A549 (cell line): ENCODE results near the gene STX19. TPM values are rescaled to one million over a fixed set of nuclear protein-coding genes. Genes with fewer than 3 reads are reported as not detected.

Experiments used
- ATAC-seq, 2 experiments: fragments of 200-7000 bp in 1 of 2; fragments of >200 bp in 1 of 2; cut with Nextera tagmentation in 1 of 2; cut with Tn5 transposase in 1 of 2; 3 replicates each; pipeline versions ENCODE4 v1.8.0 to v1.9.1; 2018 to 2020; ENCODE audit warnings: mild to moderate bottlenecking in 1 of 2, moderate library complexity in 1 of 2
- CTCF ChIA-PET: fragments of 300-600 bp; sonication (Branson Sonifier 250); formaldehyde crosslinking; extraction: SDS; loops from one replicate; lab custom pipeline; 2021; ENCODE audit warnings: antibody characterized with exemption, inconsistent platforms; lab: Yijun Ruan, JAX
- POLR2A ChIA-PET: fragments of 350-600 bp; formaldehyde crosslinking; extraction: SDS; loops from one replicate; lab custom pipeline; 2021; ENCODE audit warnings: antibody characterized with exemption, inconsistent platforms; lab: Yijun Ruan, JAX
- DNase-seq, 2 experiments: peaks; one replicate each; pipeline versions ENCODE4 v3.0.0 to v3.0.0-alpha.2; 2011 to 2016; ENCODE audit warnings: low read depth in 1 of 2, low spot score in 1 of 2
- FAIRE-seq: peaks from 2 replicates; lab custom pipeline; 2011; peaks lifted over from hg19 to GRCh38; lab: Jason Lieb, UNC
- H3K27ac ChIP-seq, 2 experiments: fragments of >200 bp; sonication (Bioruptor Twin); formaldehyde crosslinking; 3 replicates each; pipeline ENCODE4 v1.5.1; 2016 to 2017
- H3K4me1 ChIP-seq: fragments of >200 bp; sonication (Bioruptor Twin); formaldehyde crosslinking; 3 replicates; pipeline ENCODE4 v1.6.1; 2016
- H3K4me2 ChIP-seq: fragments of >200 bp; sonication (Bioruptor Twin); formaldehyde crosslinking; 3 replicates; pipeline ENCODE4 v1.6.1; 2016
- H3K4me3 ChIP-seq: fragments of >200 bp; sonication (Bioruptor Twin); formaldehyde crosslinking; 3 replicates; pipeline ENCODE4 v1.5.1; 2016
- H3K9me3 ChIP-seq: fragments of >200 bp; sonication (Bioruptor Twin); formaldehyde crosslinking; 3 replicates; pipeline ENCODE4 v1.6.1; 2016
- BHLHE40 ChIP-seq: IDR thresholded peaks from 2 replicates; pipeline ENCODE4 v1.6.1; 2012; ENCODE audit warnings: low read depth, low read length, inconsistent platforms
- CBX8 ChIP-seq: fragments of 200-600 bp; sonication (generic); IDR thresholded peaks from 2 replicates; pipeline ENCODE4 v1.6.1; 2016
- CHD4 ChIP-seq: fragments of 200-600 bp; sonication (generic); IDR thresholded peaks from 2 replicates; pipeline ENCODE4 v1.6.1; 2016; ENCODE audit warnings: antibody characterized with exemption, mild to moderate bottlenecking, borderline replicate concordance
- ELK1 ChIP-seq: fragments of 150-350 bp; IDR thresholded peaks from 2 replicates; pipeline ENCODE4 v1.6.1; 2014; ENCODE audit warnings: low read depth, mild to moderate bottlenecking, low read length
- EP300 ChIP-seq, 2 experiments: fragments of >200 bp; sonication (Bioruptor Twin); formaldehyde crosslinking; IDR thresholded peaks; 2 replicates in 1 of 2; 3 replicates in 1 of 2; pipeline ENCODE4 v1.6.1; 2016 to 2017
- ESRRA ChIP-seq: fragments of 150-350 bp; IDR thresholded peaks from 2 replicates; pipeline ENCODE4 v1.6.1; 2014; ENCODE audit warnings: mild to moderate bottlenecking, low read length, borderline replicate concordance
- FOSB ChIP-seq: fragments of 250-450 bp; sonication (Bioruptor Pico); IDR thresholded peaks from 2 replicates; pipeline ENCODE4 v1.5.0; 2020; ENCODE audit warnings: mild to moderate bottlenecking, moderate library complexity
- HOXA7 ChIP-seq: fragments of 250-450 bp; sonication (Bioruptor Pico); IDR thresholded peaks from 2 replicates; pipeline ENCODE4 v1.5.0; 2020; ENCODE audit warnings: mild to moderate bottlenecking, moderate library complexity
- JUN ChIP-seq, 2 experiments: fragments of >200 bp; sonication (Bioruptor Twin); formaldehyde crosslinking; IDR thresholded peaks; 2 replicates in 1 of 2; 3 replicates in 1 of 2; pipeline ENCODE4 v1.6.1; 2016 to 2017
- JUNB ChIP-seq: fragments of >200 bp; sonication (Bioruptor Twin); formaldehyde crosslinking; IDR thresholded peaks from 2 replicates; pipeline ENCODE4 v1.6.1; 2016
- KDM1A ChIP-seq: fragments of 200-600 bp; sonication (generic); IDR thresholded peaks from 2 replicates; pipeline ENCODE4 v1.6.1; 2016; ENCODE audit warnings: low read depth, mild to moderate bottlenecking
- KDM5A ChIP-seq: fragments of 200-600 bp; sonication (generic); IDR thresholded peaks from 2 replicates; pipeline ENCODE4 v1.6.1; 2016; ENCODE audit warnings: antibody characterized with exemption, mild to moderate bottlenecking
- NFE2L2 ChIP-seq: fragments of 150-350 bp; conservative IDR thresholded peaks from 2 replicates; pipeline ENCODE4 v1.6.1; 2014; ENCODE audit warnings: low read length
- NPAS2 ChIP-seq: fragments of 250-450 bp; sonication (Bioruptor Pico); IDR thresholded peaks from 2 replicates; pipeline ENCODE4 v1.8.0; 2022; ENCODE audit warnings: mild to moderate bottlenecking, moderate library complexity, borderline replicate concordance
- NR3C1 ChIP-seq: fragments of >200 bp; sonication (Bioruptor Twin); formaldehyde crosslinking; IDR thresholded peaks from 3 replicates; pipeline ENCODE4 v1.6.1; 2017
- PHF8 ChIP-seq: fragments of 200-600 bp; sonication (generic); IDR thresholded peaks from 2 replicates; pipeline ENCODE4 v1.6.1; 2016; ENCODE audit warnings: low read depth, mild to moderate bottlenecking, antibody characterized with exemption, moderate library complexity, borderline replicate concordance
- POLR2AphosphoS2 ChIP-seq: conservative IDR thresholded peaks from 2 replicates; pipeline ENCODE4 v1.6.1; 2012; ENCODE audit warnings: low read length, improper control_type of control experiment, inconsistent platforms
- RAD21 ChIP-seq, 2 experiments: fragments of >200 bp in 1 of 2; sonication (Bioruptor Twin) in 1 of 2; formaldehyde crosslinking in 1 of 2; IDR thresholded peaks in 1 of 2; conservative IDR thresholded peaks in 1 of 2; 2 replicates in 1 of 2; 3 replicates in 1 of 2; pipeline ENCODE4 v1.6.1; 2012 to 2018; ENCODE audit warnings: inconsistent platforms in 1 of 2
- RCOR1 ChIP-seq: fragments of 150-350 bp; IDR thresholded peaks from 2 replicates; pipeline ENCODE4 v1.6.1; 2014; ENCODE audit warnings: antibody characterized with exemption, low read length, low read depth
- RFX5 ChIP-seq: fragments of 450-650 bp; IDR thresholded peaks from 2 replicates; pipeline ENCODE4 v1.7.1; 2014; ENCODE audit warnings: antibody characterized with exemption, mild to moderate bottlenecking, moderate library complexity
- SREBF2 ChIP-seq: fragments of 450-650 bp; IDR thresholded peaks from 2 replicates; pipeline ENCODE4 v1.6.1; 2014; ENCODE audit warnings: mild to moderate bottlenecking, moderate library complexity
- TFCP2L1 ChIP-seq: fragments of 250-450 bp; sonication (Bioruptor Pico); IDR thresholded peaks from 2 replicates; pipeline ENCODE4 v1.5.0; 2021; ENCODE audit warnings: mild to moderate bottlenecking
- TP53 ChIP-seq: fragments of 250-450 bp; sonication (Bioruptor Pico); IDR thresholded peaks from 2 replicates; pipeline ENCODE4 v1.5.0; 2021; ENCODE audit warnings: mild to moderate bottlenecking, moderate library complexity
- ZFP36 ChIP-seq: fragments of 450-650 bp; IDR thresholded peaks from 2 replicates; pipeline ENCODE4 v1.6.1; 2014; ENCODE audit warnings: borderline replicate concordance; ENCODE audit not compliant: partially characterized antibody
- ZNF302 ChIP-seq: fragments of 250-450 bp; sonication (Bioruptor Pico); IDR thresholded peaks from 2 replicates; pipeline ENCODE4 v1.9.0; 2021; ENCODE audit warnings: inconsistent platforms, mild to moderate bottlenecking, moderate library complexity
- WGBS: methylation state at CpG from one replicate; pipeline ENCODE4 v1.1.6; 2017; ENCODE audit errors: missing lambda C conversion rate; 5-methylcytosine and 5-hydroxymethylcytosine counted together
- polyA plus RNA-seq, 4 experiments: library from polyadenylated mRNA; depleted of rRNA in 3 of 4; stranded (reverse); fragments of >200 nt; fragmentation: RNase III in 1 of 4; extraction: RNeasy Plus Mini Kit Qiagen cat#74134 plus additional on column Dnase treatment in 1 of 4; gene quantifications; 2 replicates in 3 of 4; 3 replicates in 1 of 4; pipeline ENCODE4 v1.2.3, GENCODE V29; 2011 to 2017
- TF ChIP-seq, protein P1 (sequence below): IDR thresholded peaks from 2 replicates; pipeline ENCODE4 v1.6.1; 2012
- TF ChIP-seq, protein P2 (sequence below): fragments of 250-450 bp; sonication (Bioruptor Pico); IDR thresholded peaks from 2 replicates; pipeline ENCODE4 v1.5.0; 2021; ENCODE audit warnings: mild to moderate bottlenecking, moderate library complexity, borderline replicate concordance

The STX19 gene
- polyA plus RNA-seq, 2 of the 4 experiments (the other 2 are of a cell fraction), result 0.17 TPM; not detected in 1

GRCh38 chr3:94062513-94063404 is 34.4 kb upstream of the STX19 start, which contains the start of the genes DHFR2 and NSUN3 (continued):
- TF ChIP-seq KDM1A, result no peak
- TF ChIP-seq JUN (IDR thresholded peaks at IDR 0.05), result peak; percentile 53 to 78; a peak in 4 of 5 replicates
- TF ChIP-seq NPAS2 (CRISPR knock-in tag), result no peak
- peak; percentile 75; the same call in 1 of the 2 replicates for TF ChIP-seq ELK1
- peak; percentile 90; the same call in 1 of the 2 replicates for TF ChIP-seq PHF8
- no peak for TF ChIP-seq TP53
- TF ChIP-seq NR3C1, result no peak
- TF ChIP-seq, protein P1, sequence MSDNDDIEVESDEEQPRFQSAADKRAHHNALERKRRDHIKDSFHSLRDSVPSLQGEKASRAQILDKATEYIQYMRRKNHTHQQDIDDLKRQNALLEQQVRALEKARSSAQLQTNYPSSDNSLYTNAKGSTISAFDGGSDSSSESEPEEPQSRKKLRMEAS, result peak; percentile 78
- no peak for TF ChIP-seq RCOR1
- TF ChIP-seq CBX8, result no peak
- TF ChIP-seq CHD4, result no peak

- Histone ChIP-seq H3K9me3 (no peaks in the 10 kb centered on the region), H3K4me3 (no peak overlapping the region), H3K4me1 (peaks cover 18% of the 10 kb centered on the region; the same call in 2 of the 3 replicates), H3K4me2 (peak overlapping the region; percentile 82), H3K27ac (no peak overlapping the region)
- ChIA-PET CTCF (interaction anchor here (1.2 kb wide), 1 partner anchor 9 kb away, joined by 4 read pairs; no protein-coding TSS in a partner anchor), POLR2A (no interaction called here)
- ATAC-seq, result no peak
- 92% methylated on average over 13 of the region's 13 CpGs for WGBS
- FAIRE-seq, result no peak
- TF ChIP-seq ZFP36, result no peak
- TF ChIP-seq HOXA7, result no peak
- no peak for TF ChIP-seq RAD21 (conservative IDR thresholded peaks at IDR 0.05 in 1 of 2, IDR thresholded peaks at IDR 0.05 in 1 of 2)
- no peak for TF ChIP-seq TP53
- TF ChIP-seq, protein P2, sequence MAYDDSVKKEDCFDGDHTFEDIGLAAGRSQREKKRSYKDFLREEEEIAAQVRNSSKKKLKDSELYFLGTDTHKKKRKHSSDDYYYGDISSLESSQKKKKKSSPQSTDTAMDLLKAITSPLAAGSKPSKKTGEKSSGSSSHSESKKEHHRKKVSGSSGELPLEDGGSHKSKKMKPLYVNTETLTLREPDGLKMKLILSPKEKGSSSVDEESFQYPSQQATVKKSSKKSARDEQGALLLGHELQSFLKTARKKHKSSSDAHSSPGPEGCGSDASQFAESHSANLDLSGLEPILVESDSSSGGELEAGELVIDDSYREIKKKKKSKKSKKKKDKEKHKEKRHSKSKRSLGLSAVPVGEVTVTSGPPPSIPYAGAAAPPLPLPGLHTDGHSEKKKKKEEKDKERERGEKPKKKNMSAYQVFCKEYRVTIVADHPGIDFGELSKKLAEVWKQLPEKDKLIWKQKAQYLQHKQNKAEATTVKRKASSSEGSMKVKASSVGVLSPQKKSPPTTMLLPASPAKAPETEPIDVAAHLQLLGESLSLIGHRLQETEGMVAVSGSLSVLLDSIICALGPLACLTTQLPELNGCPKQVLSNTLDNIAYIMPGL (CRISPR knock-in tag), result no peak
- no peak for TF ChIP-seq ZNF302 (CRISPR knock-in tag)
- no peak for TF ChIP-seq NFE2L2
- no peak for TF ChIP-seq BHLHE40
- TF ChIP-seq TFCP2L1 (CRISPR knock-in tag), result no peak
- no peak for TF ChIP-seq CHD4
- DNase-seq, result no peak
Measured at GRCh38 chr3:94061297-94061696, 32.9 kb upstream of the STX19 start.

DNA sequence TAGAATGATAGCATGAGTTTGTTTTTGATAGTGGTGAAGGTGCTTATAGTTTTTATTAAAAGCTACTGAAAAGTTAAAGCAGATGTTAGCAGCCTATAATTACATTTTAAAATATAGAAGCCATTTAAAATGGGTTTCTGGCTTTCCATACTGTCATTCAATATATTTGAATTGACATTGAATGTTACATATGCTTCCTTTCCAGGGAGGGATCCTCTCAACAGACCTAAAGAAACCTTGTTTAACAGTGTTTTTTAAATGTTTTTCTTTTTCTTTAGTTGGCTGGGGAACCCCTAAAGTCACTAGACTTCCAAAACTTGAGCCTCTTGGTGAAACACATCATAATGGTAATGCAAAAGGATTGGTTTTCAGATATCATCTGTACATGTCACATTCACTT is 22.1 kb upstream of the STX19 start:
- H3K4me3 ChIP-seq, result no peak overlapping the region
- FAIRE-seq (peak; percentile 13), ATAC-seq (no peak), DNase-seq (no peak)
- no peak overlapping the region for H3K4me2 ChIP-seq
- no peaks in the 10 kb centered on the region for H3K4me1 ChIP-seq
- no peaks in the 10 kb centered on the region for H3K9me3 ChIP-seq
- ChIA-PET CTCF (interaction anchor here (0.6 kb wide), 1 partner anchor 46 kb away, joined by 7 read pairs; no protein-coding TSS in a partner anchor), POLR2A (interaction anchor here (2.0 kb wide), 1 partner anchor 12 kb away, joined by 7 read pairs; the partner anchor contains the start of genes DHFR2 and NSUN3)
- H3K27ac ChIP-seq, result no peak overlapping the region
- no peak for TF ChIP-seq JUNB
- TF ChIP-seq ESRRA, result no peak
- no peak for TF ChIP-seq EP300 (IDR thresholded peaks at IDR 0.05)
- TF ChIP-seq FOSB (CRISPR knock-in tag), result no peak
- no peak for TF ChIP-seq NFE2L2
- TF ChIP-seq, protein P1, result no peak
- TF ChIP-seq RFX5, result no peak
- TF ChIP-seq ZFP36, result no peak
- TF ChIP-seq POLR2AphosphoS2, result no peak
- no peak for TF ChIP-seq ELK1
- TF ChIP-seq SREBF2, result no peak
- no peak for TF ChIP-seq TFCP2L1 (CRISPR knock-in tag)
- TF ChIP-seq KDM5A, result no peak
